Stimulated activated CD4-positive, alpha-beta T cell treated with anti-CD3 and anti-CD28 coated beads, TNF-alpha, amount 100 ng/mL, for 1 hour (primary cell): ENCODE results near the gene NR3C1.

ENCODE experiments used
- DNase-seq, 3 donors: peaks; one replicate each; pipeline ENCODE4 v3.0.0-alpha.2; 2020; ENCODE audit warnings: low read depth in 3 of 3, low spot score in 1 of 3

NR3C1 gene

DNA sequence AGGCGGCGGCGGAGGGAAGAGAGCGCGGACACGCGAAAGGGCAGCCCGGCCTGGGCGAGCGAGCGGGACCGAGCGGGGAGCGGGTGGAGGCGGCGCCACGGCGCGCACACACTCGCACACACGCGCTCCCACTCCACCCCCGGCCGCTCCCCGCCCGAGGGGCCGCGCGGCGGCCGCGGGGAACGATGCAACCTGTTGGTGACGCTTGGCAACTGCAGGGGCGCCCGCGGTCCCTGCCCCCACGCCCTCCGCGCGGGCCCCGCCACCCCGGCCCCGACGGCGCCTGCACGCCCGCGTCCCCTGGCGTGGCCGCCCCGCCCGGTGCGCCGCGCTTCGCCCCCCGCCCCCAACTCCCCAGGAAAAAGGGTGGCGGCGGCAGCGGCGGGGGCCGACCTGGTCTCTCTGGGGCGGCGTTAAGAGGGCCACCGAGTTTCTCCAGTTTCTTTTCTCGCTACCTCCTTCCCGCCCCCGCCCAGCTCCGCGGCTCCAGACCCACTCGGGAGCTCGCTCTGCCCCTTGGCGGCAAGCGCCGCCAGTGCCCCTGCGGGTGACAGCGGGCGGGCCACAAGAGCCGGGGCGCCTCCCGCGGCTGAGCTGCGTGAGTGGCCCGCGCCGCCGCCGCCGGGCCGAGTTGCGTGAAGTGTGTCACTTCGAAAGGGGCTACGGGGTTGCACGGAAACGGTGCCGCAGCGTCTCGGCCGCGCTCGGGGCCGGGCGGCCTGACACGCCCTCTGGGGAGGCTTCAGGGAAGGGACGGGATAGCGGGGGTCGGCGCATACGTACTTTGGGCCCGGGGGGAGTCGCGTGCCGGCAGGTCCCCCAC lies at the start of gene NR3C1:
NR3C1 (minus strand) TSS at position 94 of the 823 bp plus-strand sequence. CDS start 2,847 bp downstream, outside the sequence.
- DNase-seq, result peak; percentile 63 to 79 (median 76)

DNA sequence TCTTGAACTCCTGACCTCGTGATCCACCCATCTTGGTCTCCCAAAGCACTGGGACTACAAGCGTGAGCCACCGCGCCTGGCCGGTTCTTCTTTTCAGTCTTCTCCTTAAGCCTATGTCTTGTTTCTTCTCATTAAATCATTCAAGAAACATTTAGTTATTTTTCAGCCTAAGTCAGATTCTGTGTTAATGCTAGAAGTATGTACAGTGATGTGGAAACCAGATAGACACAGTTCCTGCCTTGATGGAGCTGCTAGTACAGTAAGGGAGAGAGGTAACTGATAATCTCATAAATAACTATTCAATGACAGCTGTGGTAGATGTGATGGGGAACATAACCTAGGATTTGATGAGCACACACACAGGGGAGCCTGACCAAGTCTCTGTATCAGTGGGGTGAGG lies 46.3 kb upstream of the NR3C1 start:
- DNase-seq, result no peak

DNA sequence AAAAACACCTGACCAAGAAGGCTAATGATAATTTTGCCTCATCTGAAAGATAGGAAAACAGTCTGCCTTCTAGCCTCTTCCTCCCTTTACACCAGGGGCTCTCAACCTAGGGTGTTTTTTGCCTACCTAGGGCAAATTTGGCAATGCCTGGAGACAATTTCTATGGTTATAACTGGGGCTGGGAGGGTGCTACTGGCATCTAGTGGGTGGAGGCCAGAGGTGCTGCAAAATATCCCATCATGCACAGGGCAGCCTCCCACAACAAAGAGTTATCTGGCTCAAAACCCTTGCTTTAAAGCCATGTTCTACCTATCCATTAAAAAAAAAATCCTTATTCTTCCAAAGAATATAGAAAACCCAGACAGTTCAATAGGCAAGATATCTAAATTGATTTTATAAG lies 45.0 kb upstream of the NR3C1 start:
- no peak for DNase-seq

DNA sequence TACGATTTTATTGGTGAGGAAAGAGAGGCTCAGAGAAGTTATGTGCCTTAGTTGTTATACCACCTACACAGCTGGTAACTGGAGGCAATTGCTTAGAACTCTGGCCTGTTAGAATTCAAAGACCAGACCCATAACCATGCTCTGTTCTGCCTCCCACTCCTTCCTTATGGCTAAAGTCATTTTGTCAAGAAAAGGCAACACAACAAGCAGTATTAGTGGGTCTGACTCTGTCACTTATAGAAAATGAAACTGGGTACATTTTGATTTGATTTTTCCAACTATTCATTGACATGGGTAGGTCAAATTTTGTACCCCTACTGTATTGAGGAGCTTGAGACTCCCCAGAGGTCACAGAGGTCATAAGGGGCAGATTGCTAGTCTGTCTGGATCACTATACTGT lies 44.5 kb upstream of the NR3C1 start:
- DNase-seq, result no peak

DNA sequence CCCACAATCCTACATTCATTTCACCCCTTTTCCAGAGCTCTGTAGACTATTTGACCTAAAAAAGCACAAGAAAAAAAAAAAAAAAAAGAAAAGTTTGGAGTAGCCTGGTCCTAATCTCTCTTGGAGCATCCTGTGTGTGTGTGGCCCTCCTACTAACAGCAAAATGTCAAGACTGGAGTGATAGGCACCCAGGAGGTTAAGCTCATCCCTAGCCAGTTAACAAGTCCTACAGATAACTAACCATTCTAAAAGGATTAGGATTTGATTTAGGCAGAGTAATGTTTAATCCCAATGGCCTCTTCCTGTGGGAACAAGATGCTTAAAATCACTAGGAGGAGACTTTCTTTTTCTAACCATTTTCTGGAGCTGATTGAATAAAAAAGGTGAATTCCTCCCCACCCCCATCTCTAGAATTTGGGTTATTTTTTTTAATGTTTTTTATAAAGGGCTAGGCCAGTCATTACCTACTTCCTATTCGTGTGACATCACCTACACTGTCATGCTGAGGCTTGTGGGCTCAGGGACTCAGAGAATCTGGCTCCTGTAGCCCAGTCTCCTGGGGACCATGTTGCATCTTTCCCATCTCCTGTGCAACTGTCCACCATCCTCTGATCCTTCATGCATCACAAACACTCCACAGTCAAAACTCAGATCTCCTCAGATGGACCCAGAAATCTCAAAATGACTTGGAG lies 43.2 kb upstream of the NR3C1 start:
- DNase-seq, result no peak

DNA sequence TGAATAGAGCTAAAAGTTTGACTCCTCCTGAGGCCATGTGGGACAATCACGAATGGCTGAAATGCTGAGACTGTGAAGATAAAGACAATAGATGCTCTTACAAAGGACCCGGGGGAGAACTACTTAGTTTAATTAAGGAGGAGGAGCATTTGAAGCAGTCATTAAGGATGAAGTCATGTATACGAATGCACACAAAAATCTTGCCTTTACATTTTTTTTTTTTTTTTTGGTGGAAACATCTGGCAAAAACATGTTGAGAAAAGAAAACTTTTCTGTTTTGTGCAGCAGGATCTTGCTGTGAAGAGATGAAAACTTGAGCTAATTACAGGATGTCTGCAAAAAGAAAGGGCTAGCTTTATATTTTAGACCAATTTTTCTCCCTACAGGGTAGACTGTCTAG lies 42.3 kb upstream of the NR3C1 start:
- no peak for DNase-seq

DNA sequence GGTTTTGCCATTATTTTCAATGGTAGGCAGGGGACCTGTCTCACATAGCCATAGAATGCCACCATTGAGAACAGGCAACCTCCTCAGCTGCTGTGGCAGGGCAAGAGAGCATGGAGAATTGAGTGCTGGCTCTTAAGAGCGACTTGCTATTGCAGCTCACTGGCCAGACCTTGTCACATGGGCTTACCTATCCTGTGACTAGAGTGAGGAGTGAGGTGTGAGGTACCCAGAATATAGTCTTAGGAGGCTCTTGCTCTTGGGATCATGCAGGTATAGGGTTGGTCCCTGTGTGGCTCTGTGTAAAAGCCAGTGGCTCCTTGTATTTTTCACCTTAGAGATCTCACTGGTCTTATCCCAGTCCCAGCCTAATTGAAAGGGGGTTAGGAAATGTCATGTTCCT lies 39.8 kb upstream of the NR3C1 start:
- DNase-seq, result no peak

DNA sequence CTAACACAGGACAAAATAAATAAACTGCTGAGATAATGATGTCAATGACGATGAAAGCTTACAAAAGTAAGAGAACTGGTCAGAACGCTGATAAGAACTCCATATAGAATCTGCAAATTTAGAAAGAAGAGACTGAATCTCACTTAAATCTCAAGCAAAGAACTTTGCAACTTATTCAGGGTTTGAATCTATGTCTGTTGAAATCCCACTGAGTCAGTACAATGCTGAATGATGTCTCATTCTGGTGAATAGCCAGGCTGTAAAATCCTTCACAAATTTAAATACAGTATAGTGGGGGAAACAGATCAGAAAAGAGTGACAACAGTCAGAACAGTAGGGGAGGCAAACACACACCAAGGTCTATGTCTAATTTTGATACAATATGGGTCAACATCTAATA lies 38.9 kb upstream of the NR3C1 start:
- DNase-seq, result no peak

DNA sequence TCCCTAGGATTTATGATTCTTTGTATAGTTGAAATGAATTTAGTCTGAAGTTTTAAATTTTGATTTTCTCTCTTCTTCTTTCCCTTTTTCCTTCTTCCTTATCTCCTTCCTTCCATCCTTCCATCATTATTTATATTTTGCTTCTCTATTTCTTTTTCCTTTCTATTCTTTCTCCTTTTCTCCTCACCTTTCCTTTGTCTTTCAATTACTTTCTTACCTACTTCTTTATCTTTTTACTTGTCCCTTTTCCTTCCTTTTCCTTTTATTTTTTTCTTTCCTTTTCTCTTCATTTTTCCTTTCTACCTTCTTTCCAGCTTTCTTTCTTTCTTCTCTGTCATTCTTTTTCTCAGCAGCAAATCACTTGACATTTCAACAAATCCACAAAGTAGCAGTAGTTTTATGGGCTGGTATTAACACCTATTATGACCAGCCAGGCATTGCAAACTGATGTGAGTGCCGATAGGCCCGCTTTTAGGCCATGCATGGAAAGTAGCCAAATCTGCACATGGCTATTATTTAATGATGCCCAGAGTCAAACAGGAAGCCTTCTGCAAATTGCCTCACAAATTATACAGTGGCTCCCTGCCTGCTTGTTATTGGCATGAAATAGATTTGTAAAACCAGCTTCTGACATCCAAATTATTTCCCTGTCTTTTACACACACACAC lies 37.1 kb upstream of the NR3C1 start:
- no peak for DNase-seq

DNA sequence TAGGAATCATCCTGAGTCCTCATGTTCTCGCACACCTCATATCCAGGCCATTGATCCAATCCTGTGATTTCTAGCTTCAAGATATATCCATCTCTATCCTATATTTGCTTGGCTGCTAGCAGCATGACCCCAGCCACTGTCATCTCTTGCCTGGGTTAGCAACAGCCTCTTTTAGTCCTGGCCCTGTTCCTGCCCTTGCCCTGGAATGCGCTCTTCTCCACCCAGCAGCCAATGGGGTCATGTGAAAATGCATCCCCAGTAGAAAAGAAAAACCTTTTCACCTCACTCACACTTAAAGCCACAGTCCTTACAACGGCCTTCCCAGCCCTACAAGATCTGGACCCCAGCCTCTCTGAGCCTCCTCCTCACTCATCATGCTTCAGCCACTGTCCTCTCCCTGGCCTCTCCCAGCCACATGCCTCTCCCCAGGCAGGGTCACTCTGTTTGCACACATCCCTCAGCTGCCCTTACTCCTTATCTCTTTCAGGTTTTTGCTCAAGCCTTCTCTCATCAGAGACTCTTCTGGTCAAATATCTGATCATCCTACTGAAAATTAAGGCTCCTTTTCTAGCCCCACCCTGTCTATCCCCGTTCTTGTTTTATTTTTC lies 34.3 kb upstream of the NR3C1 start:
- no peak for DNase-seq

DNA sequence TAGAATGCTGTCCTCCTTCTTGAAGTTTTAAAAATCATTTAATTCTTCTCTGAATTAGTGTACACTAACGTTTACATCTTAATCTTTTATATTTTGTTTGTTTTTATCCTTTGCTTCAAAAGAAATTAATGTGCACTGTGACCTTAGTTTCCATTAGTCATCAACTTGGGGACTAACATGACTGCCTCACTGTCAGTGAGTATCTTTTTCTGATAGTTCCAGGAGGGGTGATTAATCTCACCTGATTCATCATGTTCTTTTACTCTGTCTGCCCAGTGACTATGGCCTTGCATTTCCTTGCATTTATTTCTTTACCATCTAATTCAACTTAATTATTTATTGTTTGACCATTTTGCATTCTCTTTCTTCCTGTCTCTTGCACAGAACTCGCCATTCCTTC lies 33.4 kb upstream of the NR3C1 start:
- no peak for DNase-seq

DNA sequence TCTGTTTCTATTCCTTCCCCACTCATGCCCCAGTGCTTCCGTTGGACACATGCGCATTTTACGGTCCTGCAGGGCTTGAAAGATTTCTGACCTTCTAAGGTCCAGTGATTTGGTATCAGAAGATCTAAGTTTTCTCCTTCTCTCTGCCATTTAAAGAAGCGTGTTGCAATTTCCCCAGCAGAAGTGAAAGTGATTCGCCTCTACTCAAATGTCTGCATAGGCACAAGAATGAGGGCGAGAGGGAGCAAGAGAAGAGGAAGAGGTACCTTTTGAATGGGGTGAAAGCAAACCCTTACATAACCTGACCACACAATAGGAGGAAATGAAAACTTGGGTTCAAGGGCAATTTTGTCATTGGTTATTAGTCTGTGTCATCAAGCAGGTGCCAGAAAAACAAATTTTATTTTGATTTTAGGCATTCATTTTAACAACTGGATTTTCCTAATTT lies 31.7 kb upstream of the NR3C1 start:
- no peak for DNase-seq

DNA sequence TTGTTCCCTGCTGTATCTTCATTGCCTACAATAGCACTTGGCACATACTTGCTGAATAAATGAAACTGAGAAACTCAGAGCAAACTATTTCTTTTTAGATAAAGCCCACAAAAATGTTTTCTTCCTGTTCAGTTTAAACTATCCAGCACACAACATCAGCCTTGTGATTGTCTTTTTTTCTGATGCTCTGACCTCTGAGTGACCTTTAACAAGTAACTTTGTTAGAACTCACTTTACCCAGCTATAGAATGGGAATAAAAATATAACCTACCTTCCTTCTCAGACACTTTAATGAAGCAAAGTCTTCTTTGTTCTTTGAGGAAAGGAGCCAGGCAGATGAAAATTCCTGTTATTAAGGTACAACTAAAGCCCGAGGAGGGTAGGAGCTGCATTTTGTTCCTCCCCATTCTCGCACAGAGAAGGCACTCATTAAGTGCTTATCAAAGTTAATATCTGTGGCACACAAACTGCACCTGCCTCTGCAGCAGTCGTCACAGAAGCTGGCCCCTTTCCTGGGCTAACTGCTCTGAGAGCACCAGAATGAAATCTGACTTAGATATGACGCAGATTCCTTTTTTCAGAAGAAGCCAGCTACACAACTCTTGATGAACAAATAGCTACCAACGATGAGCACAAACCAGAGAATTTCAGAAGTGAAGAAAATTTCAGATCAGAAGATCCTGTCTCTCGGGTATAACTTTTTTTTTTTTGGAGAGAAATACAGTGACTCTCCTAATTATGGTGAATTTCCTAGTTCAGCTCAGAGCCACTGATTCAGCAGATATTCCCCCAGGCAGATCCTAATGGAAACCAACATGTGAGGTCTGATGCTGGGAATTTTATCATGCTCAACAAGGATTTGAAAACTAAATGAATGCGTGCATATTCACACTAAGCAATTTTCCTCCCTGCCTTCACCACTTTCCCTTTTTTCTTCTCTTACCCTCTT lies 31.0 kb upstream of the NR3C1 start:
- DNase-seq, result peak in 2 of 3 donors; percentile 10

DNA sequence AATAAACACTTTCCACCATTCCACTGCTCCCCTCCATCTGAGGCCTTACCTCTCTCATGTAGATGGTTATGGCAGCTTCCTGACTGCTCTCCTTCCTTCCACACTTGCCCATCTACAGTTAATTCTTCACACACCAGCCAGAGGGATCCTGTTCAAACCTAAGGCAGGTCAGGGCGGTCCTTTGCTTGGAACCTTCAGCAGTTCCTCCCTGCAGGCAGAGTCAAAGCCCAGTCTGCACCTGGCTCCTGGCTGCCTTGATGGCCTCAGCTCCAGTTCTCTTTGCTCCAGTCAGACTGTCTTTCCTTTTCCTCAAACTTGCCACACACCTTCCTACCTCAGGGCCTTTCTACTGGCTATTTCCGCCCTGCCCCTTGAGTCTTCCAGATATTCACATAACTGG lies 30.2 kb upstream of the NR3C1 start:
- no peak for DNase-seq

DNA sequence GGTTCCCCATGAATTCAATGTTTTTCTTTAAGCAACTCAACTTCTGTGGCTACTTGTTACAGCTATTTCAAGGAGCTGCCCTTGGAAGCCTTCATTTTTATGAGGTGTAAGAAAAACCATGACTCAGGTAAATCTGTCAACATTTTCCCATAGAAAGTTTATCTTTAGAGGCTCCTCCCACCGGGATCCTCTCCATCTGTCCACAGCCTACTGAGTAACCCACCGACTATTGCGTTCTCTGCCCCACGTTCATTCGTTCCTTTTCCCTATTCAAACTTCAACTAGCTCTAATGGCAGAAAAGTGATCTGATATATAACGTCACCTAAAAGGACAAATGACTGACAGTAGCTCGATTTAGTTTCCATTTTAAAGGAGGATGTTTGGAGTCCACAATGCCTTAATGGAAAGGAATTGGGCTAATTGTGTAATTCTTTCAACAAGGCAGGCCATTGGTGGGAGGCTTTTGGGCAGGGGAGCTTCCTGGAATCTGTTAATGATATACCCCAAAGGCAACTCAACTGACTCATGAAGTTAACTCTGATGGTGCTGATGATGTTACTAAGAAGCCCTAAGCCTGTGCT lies 29.3 kb upstream of the NR3C1 start:
- DNase-seq, result no peak

DNA sequence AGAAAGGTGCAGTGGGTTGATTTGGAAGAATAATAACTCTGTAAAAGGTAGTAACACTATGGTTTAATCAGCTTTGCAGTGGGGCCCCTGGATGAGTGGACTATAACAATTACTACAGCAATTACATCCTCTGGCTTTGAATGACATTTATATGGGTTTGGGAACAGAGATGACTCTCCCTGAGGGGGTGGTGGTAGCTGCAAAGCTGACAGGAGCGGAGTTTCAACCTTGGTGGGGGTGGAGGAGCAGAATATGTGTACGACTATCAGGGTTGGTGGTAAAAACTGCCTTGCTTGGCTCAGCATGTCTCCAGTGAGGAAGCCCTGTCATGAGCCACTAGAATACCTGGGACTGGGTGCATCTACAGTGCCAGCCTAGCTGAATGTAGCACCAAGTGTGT lies 28.3 kb upstream of the NR3C1 start:
- no peak for DNase-seq

DNA sequence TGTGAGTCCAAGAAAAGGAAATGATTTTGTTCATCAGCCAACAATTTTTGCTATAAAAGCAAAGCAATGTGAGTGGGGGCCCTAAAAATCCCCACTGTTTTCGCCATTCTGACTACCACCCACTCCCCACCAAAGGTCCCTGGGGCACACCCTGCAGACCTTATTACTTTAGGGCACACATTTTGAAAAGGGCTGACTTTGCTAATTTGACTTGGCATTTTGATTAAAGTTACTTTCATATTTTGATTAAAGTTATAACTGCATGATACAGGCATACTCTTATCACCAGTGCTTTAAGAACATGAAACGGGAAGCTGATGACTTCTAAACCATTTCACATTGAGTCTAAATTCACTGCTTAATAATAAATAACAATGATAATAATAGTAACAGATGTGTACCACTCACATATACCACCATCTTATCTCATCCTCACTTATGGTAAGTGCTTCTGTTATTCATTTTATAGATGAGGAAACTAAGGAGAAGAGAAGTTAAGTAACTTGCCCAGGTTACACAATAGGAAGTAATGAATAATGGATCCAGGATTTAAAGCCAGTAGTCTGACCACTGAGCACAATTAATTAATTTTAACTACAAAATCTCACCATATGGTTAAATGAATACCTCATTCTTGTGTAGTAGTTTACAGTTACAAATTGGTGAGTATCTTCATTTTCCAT lies 25.4 kb upstream of the NR3C1 start:
- no peak for DNase-seq

DNA sequence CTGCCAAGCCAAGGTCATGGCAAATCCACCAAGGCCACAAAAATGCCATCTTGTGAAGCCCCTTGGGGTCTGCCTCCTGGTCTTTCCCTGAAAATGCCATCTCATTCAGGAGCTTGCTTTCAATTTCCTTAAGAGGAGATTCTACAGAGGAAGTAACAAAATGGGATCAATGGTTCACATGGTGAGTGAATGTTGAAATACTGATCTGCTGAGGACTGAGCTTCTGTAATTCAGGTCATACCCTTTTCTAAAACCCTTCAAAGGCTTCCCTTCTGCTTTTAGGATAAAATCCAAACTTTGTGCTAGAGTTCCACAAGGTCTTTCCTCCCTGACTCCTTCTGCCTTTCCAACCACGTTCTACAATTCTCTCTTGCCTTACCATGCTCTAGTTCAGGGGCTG lies 24.7 kb upstream of the NR3C1 start:
- DNase-seq, result no peak

DNA sequence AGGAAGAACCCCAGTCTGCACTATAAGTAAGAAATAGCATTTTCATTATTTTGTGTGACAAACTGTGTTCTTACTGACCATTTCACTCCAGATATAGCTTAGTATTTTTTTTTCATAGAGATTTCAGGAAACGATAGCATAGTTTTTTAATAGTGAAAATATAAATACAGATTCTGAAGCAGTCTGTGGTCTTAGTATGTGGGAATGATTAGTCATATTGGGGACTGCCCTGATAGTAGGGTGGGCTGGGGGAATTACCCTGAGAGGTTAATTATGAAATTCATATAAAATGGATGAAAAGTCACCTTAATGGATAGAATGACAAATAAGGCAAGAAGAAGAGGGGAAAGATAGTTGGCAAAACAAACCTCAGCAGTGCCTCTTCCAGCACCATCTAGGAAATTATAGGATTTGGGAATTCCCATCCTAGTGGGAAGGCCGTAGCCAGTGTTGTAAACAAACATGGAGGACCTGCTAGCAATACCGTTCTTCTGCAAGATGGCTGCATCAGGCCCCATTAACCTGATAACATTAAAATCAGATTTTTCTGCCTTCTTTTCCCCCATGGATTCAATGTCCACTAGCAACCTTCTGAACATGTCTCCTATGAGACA lies 23.7 kb upstream of the NR3C1 start:
- DNase-seq, result no peak
